Prostate gland (tissue), 2 donors: Measurements from ENCODE around the gene TAF4B.

Experiments
- POLR2A ChIP-seq: fragments of 450-650 bp; IDR thresholded peaks from one replicate; pipeline ENCODE4 v1.6.1; 2016; ENCODE audit warnings: antibody characterized with exemption, mild to moderate bottlenecking
- POLR2AphosphoS5 ChIP-seq: sonication (generic); formaldehyde crosslinking; IDR thresholded peaks from one replicate; pipeline ENCODE4 v1.6.1; 2017; ENCODE audit warnings: antibody characterized with exemption
- TF ChIP-seq, protein P1 (sequence below), 4 experiments: fragments of 200-600 bp in 2 of 4; fragments of 450-650 bp in 2 of 4; sonication (generic) in 2 of 4; IDR thresholded peaks; 1 replicate in 3 of 4; 2 replicates in 1 of 4; pipeline ENCODE4 v1.5.1; 2016 to 2019; ENCODE audit warnings: antibody characterized with exemption in 4 of 4, mild to moderate bottlenecking in 2 of 4, moderate library complexity in 2 of 4

DNA sequence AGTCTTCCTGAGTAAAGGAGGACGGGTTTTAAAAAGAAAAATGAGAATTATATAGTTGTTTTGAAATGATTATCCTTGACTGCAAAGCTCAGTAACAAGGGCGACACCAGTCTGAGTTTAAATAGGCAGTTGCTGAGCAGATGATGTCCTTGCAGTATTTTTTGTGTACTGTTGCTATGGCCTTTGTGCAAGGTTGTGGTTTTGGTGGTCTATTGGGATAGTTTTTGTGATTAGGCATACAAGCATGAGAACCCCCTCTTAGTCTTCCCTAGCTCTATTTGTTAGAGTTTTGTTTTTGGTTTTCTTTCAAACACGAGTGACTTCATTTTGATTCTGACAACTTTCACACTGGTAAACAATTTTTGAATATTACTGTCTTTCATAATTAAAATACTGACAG is 64.1 kb downstream of the TAF4B start:
- TF ChIP-seq POLR2A (no peak), POLR2AphosphoS5 (no peak)
- TF ChIP-seq, protein P1, sequence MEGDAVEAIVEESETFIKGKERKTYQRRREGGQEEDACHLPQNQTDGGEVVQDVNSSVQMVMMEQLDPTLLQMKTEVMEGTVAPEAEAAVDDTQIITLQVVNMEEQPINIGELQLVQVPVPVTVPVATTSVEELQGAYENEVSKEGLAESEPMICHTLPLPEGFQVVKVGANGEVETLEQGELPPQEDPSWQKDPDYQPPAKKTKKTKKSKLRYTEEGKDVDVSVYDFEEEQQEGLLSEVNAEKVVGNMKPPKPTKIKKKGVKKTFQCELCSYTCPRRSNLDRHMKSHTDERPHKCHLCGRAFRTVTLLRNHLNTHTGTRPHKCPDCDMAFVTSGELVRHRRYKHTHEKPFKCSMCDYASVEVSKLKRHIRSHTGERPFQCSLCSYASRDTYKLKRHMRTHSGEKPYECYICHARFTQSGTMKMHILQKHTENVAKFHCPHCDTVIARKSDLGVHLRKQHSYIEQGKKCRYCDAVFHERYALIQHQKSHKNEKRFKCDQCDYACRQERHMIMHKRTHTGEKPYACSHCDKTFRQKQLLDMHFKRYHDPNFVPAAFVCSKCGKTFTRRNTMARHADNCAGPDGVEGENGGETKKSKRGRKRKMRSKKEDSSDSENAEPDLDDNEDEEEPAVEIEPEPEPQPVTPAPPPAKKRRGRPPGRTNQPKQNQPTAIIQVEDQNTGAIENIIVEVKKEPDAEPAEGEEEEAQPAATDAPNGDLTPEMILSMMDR (IDR thresholded peaks at IDR 0.05): no peak
